Gastroesophageal sphincter (tissue), 3 donors: ENCODE data around the gene NME4.

ENCODE experiments used
- CTCF ChIP-seq, 4 experiments: fragments of 200-600 bp in 2 of 4; fragments of 450-650 bp in 2 of 4; sonication (generic) in 1 of 4; IDR thresholded peaks; one replicate each; pipeline ENCODE4 v1.5.1; 2017 to 2019; ENCODE audit warnings: antibody characterized with exemption in 4 of 4, mild to moderate bottlenecking in 2 of 4, moderate library complexity in 2 of 4
- EP300 ChIP-seq: sonication (generic); formaldehyde crosslinking; IDR thresholded peaks from one replicate; pipeline ENCODE4 v1.6.1; 2017; ENCODE audit warnings: antibody characterized with exemption, mild to moderate bottlenecking
- POLR2A ChIP-seq, 2 donors: fragments of 450-650 bp; IDR thresholded peaks; one replicate each; pipeline ENCODE4 v1.6.1; 2017; ENCODE audit warnings: antibody characterized with exemption in 2 of 2, mild to moderate bottlenecking in 2 of 2, moderate library complexity in 1 of 2
- POLR2AphosphoS5 ChIP-seq: sonication (generic); formaldehyde crosslinking; IDR thresholded peaks from one replicate; pipeline ENCODE4 v1.6.1; 2017; ENCODE audit warnings: antibody characterized with exemption

GRCh38 chr16:361341-361871 is 35.6 kb upstream of the NME4 start:
- TF ChIP-seq CTCF (IDR thresholded peaks at IDR 0.05) (no peak), POLR2A (IDR thresholded peaks at IDR 0.05) (no peak), EP300 (no peak), POLR2AphosphoS5 (no peak)
